Measurements from ENCODE around the gene TCF23.
"Not testable (repeated sequence)": the region's sequence is repeated elsewhere in the genome, so short reads cannot be mapped to it uniquely, and the experiment has no call there.

TCF23 gene

GRCh38 chr2:27117995-27118524 is 30.7 kb upstream of the TCF23 start:
- Histone ChIP-seq H3K27ac (ENCODE audit: low read depth in 2 of 2, low read length in 2 of 2) (no peak overlapping the region), H3K27me3 (ENCODE audit: control insufficient read depth in 2 of 2, insufficient read depth in 2 of 2, low read length in 2 of 2) (peaks cover 21% of the 10 kb centered on the region in 2 donors), H3K9ac (ENCODE audit: low read depth in 1 of 2, low read length in 2 of 2) (no peak overlapping the region)

GRCh38 chr2:27118525-27119329 is 30.1 kb upstream of the TCF23 start, which contains the start of gene CGREF1:
CGREF1 (minus strand) TSS chr2:27119128; CDS start chr2:27104366, 14,762 bp downstream.
- Histone ChIP-seq H3K36me3 (ENCODE audit: control insufficient read depth in 2 of 2, insufficient read depth in 2 of 2, low read length in 2 of 2) (no peaks in the 10 kb centered on the region), H3K9me3 (ENCODE audit: control insufficient read depth in 2 of 2, low read length in 2 of 2) (no peaks in the 10 kb centered on the region), H3K9ac (ENCODE audit: low read depth in 1 of 2, low read length in 2 of 2) (peak within 1 kb of the TSS in 1 of 2 donors; percentile 26), H3K27me3 (ENCODE audit: control insufficient read depth in 2 of 2, insufficient read depth in 2 of 2, low read length in 2 of 2) (peaks cover 21% of the 10 kb centered on the region in 2 donors), H3K4me3 (ENCODE audit: low read length in 2 of 2) (peak within 1 kb of the TSS; percentile 53 to 60), H3K4me1 (ENCODE audit: control insufficient read depth in 2 of 2, insufficient read depth in 2 of 2, low read length in 2 of 2) (peaks cover 11 to 14% of the 10 kb centered on the region in 2 donors), H3K27ac (ENCODE audit: low read depth in 2 of 2, low read length in 2 of 2) (no peak within 1 kb of the TSS)

More at GRCh38 chr2:27117995-27118524, 30.7 kb upstream of the TCF23 start:
- no peak overlapping the region for H3K4me3 ChIP-seq (ENCODE audit: low read length in 2 of 2)
- H3K9me3 ChIP-seq (ENCODE audit: control insufficient read depth in 2 of 2, low read length in 2 of 2): no peaks in the 10 kb centered on the region
- peaks cover 6 to 8% of the 10 kb centered on the region in 2 donors for H3K4me1 ChIP-seq (ENCODE audit: control insufficient read depth in 2 of 2, insufficient read depth in 2 of 2, low read length in 2 of 2)
- no peaks in the 10 kb centered on the region for H3K36me3 ChIP-seq (ENCODE audit: control insufficient read depth in 2 of 2, insufficient read depth in 2 of 2, low read length in 2 of 2)

GRCh38 chr2:27119330-27119670 is 29.5 kb upstream of the TCF23 start:
- Histone ChIP-seq H3K4me3 (ENCODE audit: low read length in 2 of 2) (peak overlapping the region; percentile 53 to 60), H3K27me3 (ENCODE audit: control insufficient read depth in 2 of 2, insufficient read depth in 2 of 2, low read length in 2 of 2) (peaks cover 21% of the 10 kb centered on the region in 2 donors)
- H3K9ac ChIP-seq (ENCODE audit: low read depth in 1 of 2, low read length in 2 of 2): not testable (repeated sequence)

GRCh38 chr2:27121906-27122305 is 26.9 kb upstream of the TCF23 start:
- Histone ChIP-seq H3K4me1 (ENCODE audit: control insufficient read depth in 2 of 2, insufficient read depth in 2 of 2, low read length in 2 of 2) (peaks cover 14 to 17% of the 10 kb centered on the region in 2 donors), H3K27ac (ENCODE audit: low read depth in 2 of 2, low read length in 2 of 2) (no peak overlapping the region), H3K4me3 (ENCODE audit: low read length in 2 of 2) (no peak overlapping the region), H3K27me3 (ENCODE audit: control insufficient read depth in 2 of 2, insufficient read depth in 2 of 2, low read length in 2 of 2) (peaks cover 17 to 21% of the 10 kb centered on the region in 2 donors), H3K9ac (ENCODE audit: low read depth in 1 of 2, low read length in 2 of 2) (no peak overlapping the region), H3K9me3 (ENCODE audit: control insufficient read depth in 2 of 2, low read length in 2 of 2) (no peaks in the 10 kb centered on the region), H3K36me3 (ENCODE audit: control insufficient read depth in 2 of 2, insufficient read depth in 2 of 2, low read length in 2 of 2) (no peaks in the 10 kb centered on the region)

More at GRCh38 chr2:27119330-27119670, 29.5 kb upstream of the TCF23 start:
- H3K36me3 ChIP-seq (ENCODE audit: control insufficient read depth in 2 of 2, insufficient read depth in 2 of 2, low read length in 2 of 2); H3K9me3 ChIP-seq (ENCODE audit: control insufficient read depth in 2 of 2, low read length in 2 of 2); H3K27ac ChIP-seq (ENCODE audit: low read depth in 2 of 2, low read length in 2 of 2): not testable (repeated sequence)
- peaks cover 14 to 17% of the 10 kb centered on the region in 2 donors for H3K4me1 ChIP-seq (ENCODE audit: control insufficient read depth in 2 of 2, insufficient read depth in 2 of 2, low read length in 2 of 2)

GRCh38 chr2:27122791-27123190 is 26.0 kb upstream of the TCF23 start:
- no peak overlapping the region for H3K27ac ChIP-seq (ENCODE audit: low read depth in 2 of 2, low read length in 2 of 2)
- no peaks in the 10 kb centered on the region for H3K36me3 ChIP-seq (ENCODE audit: control insufficient read depth in 2 of 2, insufficient read depth in 2 of 2, low read length in 2 of 2)
- peaks cover 14 to 17% of the 10 kb centered on the region in 2 donors for H3K4me1 ChIP-seq (ENCODE audit: control insufficient read depth in 2 of 2, insufficient read depth in 2 of 2, low read length in 2 of 2)
- H3K4me3 ChIP-seq (ENCODE audit: low read length in 2 of 2): peak overlapping the region in 1 of 2 donors; percentile 75
- peaks cover 17 to 21% of the 10 kb centered on the region in 2 donors for H3K27me3 ChIP-seq (ENCODE audit: control insufficient read depth in 2 of 2, insufficient read depth in 2 of 2, low read length in 2 of 2)
- no peak overlapping the region for H3K9ac ChIP-seq (ENCODE audit: low read depth in 1 of 2, low read length in 2 of 2)
- H3K9me3 ChIP-seq (ENCODE audit: control insufficient read depth in 2 of 2, low read length in 2 of 2): no peaks in the 10 kb centered on the region

- Histone ChIP-seq H3K4me3 (ENCODE audit: low read length in 2 of 2) (peak within 1 kb of the TSS; percentile 64 to 75), H3K27me3 (ENCODE audit: control insufficient read depth in 2 of 2, insufficient read depth in 2 of 2, low read length in 2 of 2) (peaks cover 10 to 15% of the 10 kb centered on the region in 2 donors), H3K9ac (ENCODE audit: low read depth in 1 of 2, low read length in 2 of 2) (peak within 1 kb of the TSS; percentile 32 to 58), H3K4me1 (ENCODE audit: control insufficient read depth in 2 of 2, insufficient read depth in 2 of 2, low read length in 2 of 2) (peaks cover 11 to 16% of the 10 kb centered on the region in 2 donors), H3K36me3 (ENCODE audit: control insufficient read depth in 2 of 2, insufficient read depth in 2 of 2, low read length in 2 of 2) (no peaks in the 10 kb centered on the region), H3K27ac (ENCODE audit: low read depth in 2 of 2, low read length in 2 of 2) (peak within 1 kb of the TSS in 1 of 2 donors; percentile 23), H3K9me3 (ENCODE audit: control insufficient read depth in 2 of 2, low read length in 2 of 2) (no peaks in the 10 kb centered on the region)
Measured at GRCh38 chr2:27123302-27124150, 25.3 kb upstream of the TCF23 start, which contains the start of gene ABHD1. ABHD1 (plus strand) TSS chr2:27123815; CDS start chr2:27123949, 134 bp downstream.

GRCh38 chr2:27125104-27125503 is 23.7 kb upstream of the TCF23 start:
- no peak overlapping the region for H3K27ac ChIP-seq (ENCODE audit: low read depth in 2 of 2, low read length in 2 of 2)
- no peaks in the 10 kb centered on the region for H3K9me3 ChIP-seq (ENCODE audit: control insufficient read depth in 2 of 2, low read length in 2 of 2)
- peaks cover 8 to 10% of the 10 kb centered on the region in 2 donors for H3K4me1 ChIP-seq (ENCODE audit: control insufficient read depth in 2 of 2, insufficient read depth in 2 of 2, low read length in 2 of 2)
- peaks cover 6% of the 10 kb centered on the region in 2 donors for H3K36me3 ChIP-seq (ENCODE audit: control insufficient read depth in 2 of 2, insufficient read depth in 2 of 2, low read length in 2 of 2)
- no peak overlapping the region for H3K4me3 ChIP-seq (ENCODE audit: low read length in 2 of 2)
- H3K9ac ChIP-seq (ENCODE audit: low read depth in 1 of 2, low read length in 2 of 2): no peak overlapping the region
- H3K27me3 ChIP-seq (ENCODE audit: control insufficient read depth in 2 of 2, insufficient read depth in 2 of 2, low read length in 2 of 2): peaks cover under 1 to 5% of the 10 kb centered on the region in 2 donors

- H3K9me3 ChIP-seq (ENCODE audit: control insufficient read depth in 2 of 2, low read length in 2 of 2): no peaks in the 10 kb centered on the region
- H3K9ac ChIP-seq (ENCODE audit: low read depth in 1 of 2, low read length in 2 of 2): no peak overlapping the region
- peaks cover 14 to 17% of the 10 kb centered on the region in 2 donors for H3K36me3 ChIP-seq (ENCODE audit: control insufficient read depth in 2 of 2, insufficient read depth in 2 of 2, low read length in 2 of 2)
- H3K4me3 ChIP-seq (ENCODE audit: low read length in 2 of 2): no peak overlapping the region
- H3K4me1 ChIP-seq (ENCODE audit: control insufficient read depth in 2 of 2, insufficient read depth in 2 of 2, low read length in 2 of 2): peaks cover 8 to 10% of the 10 kb centered on the region in 2 donors
- peaks cover 0 to 4% of the 10 kb centered on the region in 2 donors for H3K27me3 ChIP-seq (ENCODE audit: control insufficient read depth in 2 of 2, insufficient read depth in 2 of 2, low read length in 2 of 2)
- no peak overlapping the region for H3K27ac ChIP-seq (ENCODE audit: low read depth in 2 of 2, low read length in 2 of 2)
Measured at GRCh38 chr2:27126252-27126710, 22.5 kb upstream of the TCF23 start.

GRCh38 chr2:27127883-27128667 is 20.7 kb upstream of the TCF23 start:
- Histone ChIP-seq H3K36me3 (ENCODE audit: control insufficient read depth in 2 of 2, insufficient read depth in 2 of 2, low read length in 2 of 2) (peaks cover 23 to 31% of the 10 kb centered on the region in 2 donors), H3K9ac (ENCODE audit: low read depth in 1 of 2, low read length in 2 of 2) (no peak overlapping the region), H3K27me3 (ENCODE audit: control insufficient read depth in 2 of 2, insufficient read depth in 2 of 2, low read length in 2 of 2) (no peaks in the 10 kb centered on the region), H3K4me3 (ENCODE audit: low read length in 2 of 2) (no peak overlapping the region), H3K27ac (ENCODE audit: low read depth in 2 of 2, low read length in 2 of 2) (no peak overlapping the region), H3K9me3 (ENCODE audit: control insufficient read depth in 2 of 2, low read length in 2 of 2) (no peaks in the 10 kb centered on the region), H3K4me1 (ENCODE audit: control insufficient read depth in 2 of 2, insufficient read depth in 2 of 2, low read length in 2 of 2) (peaks cover 12 to 15% of the 10 kb centered on the region in 2 donors)
